GM23338 (cell line): ENCODE measurements around the gene MT1E.

ENCODE experiments used
- EZH2 ChIP-seq: fragments of 200-600 bp; sonication (generic); IDR thresholded peaks from one replicate; pipeline ENCODE4 v1.8.0; 2017; ENCODE audit warnings: antibody characterized with exemption, mild to moderate bottlenecking, low read depth; ENCODE audit not compliant: unreplicated experiment
- EZH2phosphoT487 ChIP-seq: fragments of 200-600 bp; sonication (generic); IDR thresholded peaks from one replicate; pipeline ENCODE4 v1.8.1; 2018; ENCODE audit warnings: antibody characterized with exemption; ENCODE audit not compliant: unreplicated experiment
- NANOG ChIP-seq: IDR thresholded peaks from 2 replicates; pipeline ENCODE4 v1.6.1; 2016; ENCODE audit warnings: antibody characterized with exemption, borderline replicate concordance
- POLR2AphosphoS5 ChIP-seq: IDR thresholded peaks from 2 replicates; pipeline ENCODE4 v1.6.1; 2016; ENCODE audit warnings: antibody characterized with exemption, low read depth
- STAT1 ChIP-seq: IDR thresholded peaks from one replicate; pipeline ENCODE4 v1.6.1; 2016; ENCODE audit warnings: antibody characterized with exemption; ENCODE audit not compliant: unreplicated experiment
- ZNF331 ChIP-seq: fragments of 250-450 bp; sonication (Bioruptor Pico); IDR thresholded peaks from 2 replicates; pipeline ENCODE4 v1.5.0; 2020; ENCODE audit warnings: low read depth, mild to moderate bottlenecking, moderate library complexity
- TF ChIP-seq, protein P1 (sequence below), 2 experiments: fragments of 200-600 bp in 1 of 2; sonication (generic) in 1 of 2; conservative IDR thresholded peaks; 2 replicates each; pipeline versions ENCODE4 v1.5.1 to v1.6.1; 2016 to 2017; ENCODE audit warnings: antibody characterized with exemption in 2 of 2, low read depth in 2 of 2, mild to moderate bottlenecking in 2 of 2, moderate library complexity in 1 of 2
- TF ChIP-seq, protein P2 (sequence below): IDR thresholded peaks from one replicate; pipeline ENCODE4 v1.6.1; 2018; ENCODE audit warnings: antibody characterized with exemption; ENCODE audit not compliant: unreplicated experiment
- TF ChIP-seq, protein P3 (sequence below): IDR thresholded peaks from 2 replicates; pipeline ENCODE4 v1.6.1; 2016; ENCODE audit warnings: antibody characterized with exemption

DNA sequence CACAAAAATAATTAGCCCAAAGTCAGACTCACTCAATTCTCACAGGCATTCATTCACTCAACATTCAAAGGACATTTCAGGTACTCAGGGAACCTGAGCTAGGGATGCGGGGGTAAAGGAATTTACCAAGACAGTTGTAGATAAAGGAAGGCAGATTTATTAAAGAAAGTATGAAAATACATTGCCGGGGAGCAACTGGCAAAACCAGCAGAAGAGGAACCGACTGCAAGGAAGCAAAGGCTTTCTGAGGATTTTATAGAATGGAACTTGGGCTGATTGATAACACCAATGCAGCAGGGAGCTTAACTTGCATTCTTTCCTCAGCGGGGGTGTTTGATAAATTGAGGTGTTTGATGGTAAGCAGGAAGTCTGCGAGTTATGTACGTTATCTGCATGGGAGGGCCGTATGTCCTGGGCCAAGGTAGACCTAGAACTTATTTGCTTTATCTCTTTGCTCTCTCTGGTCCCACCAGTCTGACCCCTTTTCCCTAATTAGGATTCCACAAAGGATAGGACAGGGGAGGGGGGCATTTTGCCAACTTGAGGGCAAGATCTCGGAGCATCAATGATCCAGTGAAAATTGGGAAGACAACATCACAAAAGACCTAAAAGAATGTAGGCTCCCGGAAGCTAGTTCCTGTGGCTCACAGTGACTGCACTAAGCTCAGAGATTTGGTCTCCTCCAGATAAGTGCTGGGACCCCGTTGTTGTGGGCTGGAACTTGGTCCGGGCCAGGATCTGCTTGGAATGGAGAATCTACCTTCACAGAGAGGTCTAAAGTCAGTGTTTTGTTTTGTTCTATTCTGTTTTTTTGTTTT, 42.0 kb upstream of the MT1E start:
- TF ChIP-seq, protein P1, sequence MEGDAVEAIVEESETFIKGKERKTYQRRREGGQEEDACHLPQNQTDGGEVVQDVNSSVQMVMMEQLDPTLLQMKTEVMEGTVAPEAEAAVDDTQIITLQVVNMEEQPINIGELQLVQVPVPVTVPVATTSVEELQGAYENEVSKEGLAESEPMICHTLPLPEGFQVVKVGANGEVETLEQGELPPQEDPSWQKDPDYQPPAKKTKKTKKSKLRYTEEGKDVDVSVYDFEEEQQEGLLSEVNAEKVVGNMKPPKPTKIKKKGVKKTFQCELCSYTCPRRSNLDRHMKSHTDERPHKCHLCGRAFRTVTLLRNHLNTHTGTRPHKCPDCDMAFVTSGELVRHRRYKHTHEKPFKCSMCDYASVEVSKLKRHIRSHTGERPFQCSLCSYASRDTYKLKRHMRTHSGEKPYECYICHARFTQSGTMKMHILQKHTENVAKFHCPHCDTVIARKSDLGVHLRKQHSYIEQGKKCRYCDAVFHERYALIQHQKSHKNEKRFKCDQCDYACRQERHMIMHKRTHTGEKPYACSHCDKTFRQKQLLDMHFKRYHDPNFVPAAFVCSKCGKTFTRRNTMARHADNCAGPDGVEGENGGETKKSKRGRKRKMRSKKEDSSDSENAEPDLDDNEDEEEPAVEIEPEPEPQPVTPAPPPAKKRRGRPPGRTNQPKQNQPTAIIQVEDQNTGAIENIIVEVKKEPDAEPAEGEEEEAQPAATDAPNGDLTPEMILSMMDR (conservative IDR thresholded peaks at IDR 0.05; ENCODE audit: low read depth in 2 of 2), result no peak
- no peak for TF ChIP-seq EZH2phosphoT487
- no peak for TF ChIP-seq POLR2AphosphoS5
- no peak for TF ChIP-seq ZNF331 (CRISPR knock-in tag)
- no peak for TF ChIP-seq EZH2
- TF ChIP-seq, protein P2, sequence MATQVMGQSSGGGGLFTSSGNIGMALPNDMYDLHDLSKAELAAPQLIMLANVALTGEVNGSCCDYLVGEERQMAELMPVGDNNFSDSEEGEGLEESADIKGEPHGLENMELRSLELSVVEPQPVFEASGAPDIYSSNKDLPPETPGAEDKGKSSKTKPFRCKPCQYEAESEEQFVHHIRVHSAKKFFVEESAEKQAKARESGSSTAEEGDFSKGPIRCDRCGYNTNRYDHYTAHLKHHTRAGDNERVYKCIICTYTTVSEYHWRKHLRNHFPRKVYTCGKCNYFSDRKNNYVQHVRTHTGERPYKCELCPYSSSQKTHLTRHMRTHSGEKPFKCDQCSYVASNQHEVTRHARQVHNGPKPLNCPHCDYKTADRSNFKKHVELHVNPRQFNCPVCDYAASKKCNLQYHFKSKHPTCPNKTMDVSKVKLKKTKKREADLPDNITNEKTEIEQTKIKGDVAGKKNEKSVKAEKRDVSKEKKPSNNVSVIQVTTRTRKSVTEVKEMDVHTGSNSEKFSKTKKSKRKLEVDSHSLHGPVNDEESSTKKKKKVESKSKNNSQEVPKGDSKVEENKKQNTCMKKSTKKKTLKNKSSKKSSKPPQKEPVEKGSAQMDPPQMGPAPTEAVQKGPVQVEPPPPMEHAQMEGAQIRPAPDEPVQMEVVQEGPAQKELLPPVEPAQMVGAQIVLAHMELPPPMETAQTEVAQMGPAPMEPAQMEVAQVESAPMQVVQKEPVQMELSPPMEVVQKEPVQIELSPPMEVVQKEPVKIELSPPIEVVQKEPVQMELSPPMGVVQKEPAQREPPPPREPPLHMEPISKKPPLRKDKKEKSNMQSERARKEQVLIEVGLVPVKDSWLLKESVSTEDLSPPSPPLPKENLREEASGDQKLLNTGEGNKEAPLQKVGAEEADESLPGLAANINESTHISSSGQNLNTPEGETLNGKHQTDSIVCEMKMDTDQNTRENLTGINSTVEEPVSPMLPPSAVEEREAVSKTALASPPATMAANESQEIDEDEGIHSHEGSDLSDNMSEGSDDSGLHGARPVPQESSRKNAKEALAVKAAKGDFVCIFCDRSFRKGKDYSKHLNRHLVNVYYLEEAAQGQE, result no peak
- TF ChIP-seq, protein P3, sequence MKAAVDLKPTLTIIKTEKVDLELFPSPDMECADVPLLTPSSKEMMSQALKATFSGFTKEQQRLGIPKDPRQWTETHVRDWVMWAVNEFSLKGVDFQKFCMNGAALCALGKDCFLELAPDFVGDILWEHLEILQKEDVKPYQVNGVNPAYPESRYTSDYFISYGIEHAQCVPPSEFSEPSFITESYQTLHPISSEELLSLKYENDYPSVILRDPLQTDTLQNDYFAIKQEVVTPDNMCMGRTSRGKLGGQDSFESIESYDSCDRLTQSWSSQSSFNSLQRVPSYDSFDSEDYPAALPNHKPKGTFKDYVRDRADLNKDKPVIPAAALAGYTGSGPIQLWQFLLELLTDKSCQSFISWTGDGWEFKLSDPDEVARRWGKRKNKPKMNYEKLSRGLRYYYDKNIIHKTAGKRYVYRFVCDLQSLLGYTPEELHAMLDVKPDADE, result no peak
- no peak for TF ChIP-seq NANOG
- no peak for TF ChIP-seq STAT1
